Keratinocyte (primary cell): ENCODE data around the gene HK1. TPM values are rescaled to one million over a fixed set of nuclear protein-coding genes. Genes with fewer than 3 reads are reported as not detected.

Experiments
- DNase-seq: peaks from one replicate; pipeline ENCODE4 v3.0.0-alpha.2; 2011; ENCODE audit warnings: low read depth, missing footprints, low spot score
- FAIRE-seq: peaks from 2 replicates; lab custom pipeline; 2011; peaks lifted over from hg19 to GRCh38; lab: Jason Lieb, UNC
- H2AFZ ChIP-seq: 2 replicates; pipeline ENCODE4 v1.6.0; 2012; ENCODE audit warnings: low read length, control low read depth, inconsistent platforms; ENCODE audit not compliant: control insufficient read depth
- H3K27ac ChIP-seq: 2 replicates; pipeline ENCODE4 v1.5.1; 2011; ENCODE audit warnings: low read length; ENCODE audit not compliant: control insufficient read depth, insufficient read depth
- H3K27me3 ChIP-seq: 3 replicates; pipeline ENCODE4 v1.6.0; 2011; ENCODE audit warnings: low read length; ENCODE audit not compliant: control insufficient read depth, insufficient read depth; ENCODE audit errors: extremely low read depth
- H3K36me3 ChIP-seq, 2 experiments: 2 replicates in 1 of 2; 3 replicates in 1 of 2; pipeline ENCODE4 v1.5.1; 2011; ENCODE audit warnings: low read length in 2 of 2, mild to moderate bottlenecking in 1 of 2; ENCODE audit not compliant: control insufficient read depth in 2 of 2, insufficient read depth in 2 of 2; ENCODE audit errors: extremely low read depth in 1 of 2
- H3K4me1 ChIP-seq: 3 replicates; pipeline ENCODE4 v1.5.1; 2011; ENCODE audit warnings: low read length; ENCODE audit not compliant: control insufficient read depth, insufficient read depth; ENCODE audit errors: extremely low read depth
- H3K4me2 ChIP-seq: 3 replicates; pipeline ENCODE4 v1.6.0; 2011; ENCODE audit warnings: low read depth, low read length; ENCODE audit not compliant: control insufficient read depth, insufficient read depth; ENCODE audit errors: extremely low read depth
- H3K4me3 ChIP-seq, 3 experiments: fragments of 200-600 bp in 1 of 3; sonication (generic) in 1 of 3; 2 replicates in 2 of 3; 3 replicates in 1 of 3; pipeline ENCODE4 v1.5.1; 2011 to 2016; ENCODE audit warnings: low read length in 3 of 3, mild to moderate bottlenecking in 3 of 3, control low read depth in 2 of 3, inconsistent platforms in 1 of 3, low read depth in 1 of 3, mixed read lengths in 1 of 3, mixed run types in 1 of 3, moderate library complexity in 1 of 3; ENCODE audit not compliant: control insufficient read depth in 2 of 3, insufficient read depth in 2 of 3; ENCODE audit errors: extremely low read depth in 1 of 3
- H3K79me2 ChIP-seq: 2 replicates; pipeline ENCODE4 v1.6.0; 2012; ENCODE audit warnings: low read length; ENCODE audit not compliant: control insufficient read depth, insufficient read depth
- H3K9ac ChIP-seq: 3 replicates; pipeline ENCODE4 v1.6.0; 2011; ENCODE audit warnings: low read length; ENCODE audit not compliant: control insufficient read depth, insufficient read depth; ENCODE audit errors: extremely low read depth
- H3K9me1 ChIP-seq: 3 replicates; pipeline ENCODE4 v1.6.0; 2011; ENCODE audit warnings: low read length; ENCODE audit not compliant: control insufficient read depth, insufficient read depth; ENCODE audit errors: extremely low read depth
- H3K9me3 ChIP-seq: 2 replicates; pipeline ENCODE4 v1.5.1; 2012; ENCODE audit warnings: low read depth, low read length; ENCODE audit not compliant: control insufficient read depth
- H4K20me1 ChIP-seq: 3 replicates; pipeline ENCODE4 v1.6.0; 2011; ENCODE audit warnings: low read length; ENCODE audit not compliant: control insufficient read depth, insufficient read depth; ENCODE audit errors: extremely low read depth
- EZH2 ChIP-seq: IDR thresholded peaks from one replicate; pipeline ENCODE4 v1.6.1; 2012; ENCODE audit warnings: inconsistent platforms, mild to moderate bottlenecking, low read length, moderate library complexity
- dilution Hi-C: fragments of 300-500 bp; cut with MboI; formaldehyde crosslinking; loops from one replicate; pipeline ENCODE4 v1.7.0; 2020; ENCODE audit warnings: low sequenced_read_pairs; ENCODE audit not compliant: extremely low pct_ligation_motif_present
- polyA plus RNA-seq, 5 experiments: library from polyadenylated mRNA; depleted of rRNA in 3 of 5; stranded (reverse) in 3 of 5; stranded (forward) in 1 of 5; unstranded in 1 of 5; fragments of >200 nt; gene quantifications; 1 replicate in 1 of 5; 2 replicates in 3 of 5; 3 replicates in 1 of 5; pipeline versions ENCODE4 v1.2.1 to v1.2.3, GENCODE V29; 2011 to 2012; ENCODE audit warnings: missing spikeins in 2 of 5, low read depth in 1 of 5, low replicate concordance in 1 of 5
- TF ChIP-seq, protein P1 (sequence below), 3 experiments: IDR thresholded peaks in 1 of 3; conservative IDR thresholded peaks in 1 of 3; optimal IDR thresholded peaks in 1 of 3; 2 replicates in 2 of 3; 3 replicates in 1 of 3; pipeline versions ENCODE3 to v1.5.1; 2011; ENCODE audit warnings: low read length in 3 of 3, mild to moderate bottlenecking in 3 of 3, moderate library complexity in 2 of 3, control low read depth in 1 of 3, inconsistent platforms in 1 of 3; ENCODE audit not compliant: insufficient read depth in 2 of 3; ENCODE audit errors: extremely low read depth in 1 of 3

Gene HK1
- polyA plus RNA-seq, 1 donor (not counting 4 experiments of a cell fraction or from before 2014, with no cell fraction given), result 106 TPM

DNA sequence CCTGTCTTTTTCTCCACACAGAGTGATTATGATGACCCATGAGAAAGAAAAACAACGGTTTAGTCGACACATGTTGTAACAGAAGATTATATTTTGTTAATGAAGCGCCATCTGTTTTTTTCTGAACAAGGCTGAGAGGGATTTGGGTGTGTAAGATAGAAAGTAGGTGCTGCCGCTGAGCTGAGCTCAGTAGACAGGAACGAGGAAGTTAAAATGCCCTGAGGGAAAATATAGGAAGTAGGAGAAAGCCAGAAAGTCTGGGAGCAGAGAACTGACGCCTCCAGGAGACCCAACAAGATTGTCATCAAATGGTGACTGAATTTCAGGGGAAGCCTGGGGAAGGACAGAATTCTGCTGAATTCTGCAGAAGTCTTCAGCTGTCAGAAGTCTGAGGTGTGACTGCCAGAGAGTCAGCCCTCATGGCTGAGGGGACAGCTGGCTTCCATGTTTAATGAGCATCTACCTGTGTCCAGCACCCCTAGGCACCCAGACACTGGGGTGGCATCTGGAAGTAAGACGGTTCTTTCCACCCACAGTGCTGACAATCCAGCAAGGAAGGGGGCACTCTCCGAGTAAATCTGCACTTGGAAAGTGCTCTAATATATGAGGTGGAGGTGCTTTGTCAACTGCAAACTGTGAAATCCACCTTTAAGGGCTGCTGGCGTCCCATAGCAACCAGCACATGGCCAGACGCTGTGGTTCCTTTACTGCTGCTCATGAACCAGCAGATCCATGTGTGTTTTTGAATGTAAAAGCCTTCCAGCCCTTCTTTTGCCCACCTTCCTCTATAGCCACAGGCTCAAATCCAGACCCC lies 160.4 kb downstream of the HK1 start:
- Histone ChIP-seq H3K9ac (peak overlapping the region; percentile 74), H3K9me1 (no peaks in the 10 kb centered on the region), H3K27ac (peak overlapping the region; percentile 91), H3K79me2 (no peaks in the 10 kb centered on the region), H2AFZ (peak overlapping the region; percentile 45), H3K9me3 (no peaks in the 10 kb centered on the region), H3K4me2 (peak overlapping the region; percentile 64), H3K4me1 (peaks cover 35% of the 10 kb centered on the region), H3K36me3 (no peaks in the 10 kb centered on the region), H4K20me1 (no peaks in the 10 kb centered on the region), H3K4me3 (peak overlapping the region in 2 of 3 experiments; percentile 11 to 39), H3K27me3 (no peaks in the 10 kb centered on the region)
- TF ChIP-seq, protein P1, sequence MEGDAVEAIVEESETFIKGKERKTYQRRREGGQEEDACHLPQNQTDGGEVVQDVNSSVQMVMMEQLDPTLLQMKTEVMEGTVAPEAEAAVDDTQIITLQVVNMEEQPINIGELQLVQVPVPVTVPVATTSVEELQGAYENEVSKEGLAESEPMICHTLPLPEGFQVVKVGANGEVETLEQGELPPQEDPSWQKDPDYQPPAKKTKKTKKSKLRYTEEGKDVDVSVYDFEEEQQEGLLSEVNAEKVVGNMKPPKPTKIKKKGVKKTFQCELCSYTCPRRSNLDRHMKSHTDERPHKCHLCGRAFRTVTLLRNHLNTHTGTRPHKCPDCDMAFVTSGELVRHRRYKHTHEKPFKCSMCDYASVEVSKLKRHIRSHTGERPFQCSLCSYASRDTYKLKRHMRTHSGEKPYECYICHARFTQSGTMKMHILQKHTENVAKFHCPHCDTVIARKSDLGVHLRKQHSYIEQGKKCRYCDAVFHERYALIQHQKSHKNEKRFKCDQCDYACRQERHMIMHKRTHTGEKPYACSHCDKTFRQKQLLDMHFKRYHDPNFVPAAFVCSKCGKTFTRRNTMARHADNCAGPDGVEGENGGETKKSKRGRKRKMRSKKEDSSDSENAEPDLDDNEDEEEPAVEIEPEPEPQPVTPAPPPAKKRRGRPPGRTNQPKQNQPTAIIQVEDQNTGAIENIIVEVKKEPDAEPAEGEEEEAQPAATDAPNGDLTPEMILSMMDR (optimal IDR thresholded peaks at IDR 0.05 in 1 of 3, IDR thresholded peaks at IDR 0.05 in 1 of 3, conservative IDR thresholded peaks at IDR 0.05 in 1 of 3; ENCODE audit: extremely low read depth in 1 of 3, insufficient read depth in 2 of 3, low read length in 3 of 3), result no peak
- TF ChIP-seq EZH2, result no peak
- dilution Hi-C loops, result no loop called here
- no peak for DNase-seq
- peak; percentile 82 for FAIRE-seq

- Histone ChIP-seq H3K4me2 (peak overlapping the region; percentile 64), H3K9me3 (no peaks in the 10 kb centered on the region), H3K4me3 (peak overlapping the region in 2 of 3 experiments; percentile 11 to 29), H3K79me2 (no peaks in the 10 kb centered on the region), H3K27ac (peak overlapping the region; percentile 91), H3K27me3 (no peaks in the 10 kb centered on the region), H3K9me1 (no peaks in the 10 kb centered on the region), H2AFZ (peak overlapping the region; percentile 45), H3K9ac (peak overlapping the region; percentile 74), H3K36me3 (no peaks in the 10 kb centered on the region), H3K4me1 (peaks cover 35% of the 10 kb centered on the region), H4K20me1 (no peaks in the 10 kb centered on the region)
- FAIRE-seq (peak; percentile 83), DNase-seq (no peak)
- dilution Hi-C loops, result no loop called here
- no peak for TF ChIP-seq EZH2
- TF ChIP-seq, protein P1 (optimal IDR thresholded peaks at IDR 0.05 in 1 of 3, IDR thresholded peaks at IDR 0.05 in 1 of 3, conservative IDR thresholded peaks at IDR 0.05 in 1 of 3; ENCODE audit: extremely low read depth in 1 of 3, insufficient read depth in 2 of 3, low read length in 3 of 3), result no peak
These were observed 161.0 kb downstream of the HK1 start for GRCh38 chr10:69439350-69439739.
